Esophagus muscularis mucosa (tissue), 4 donors: ENCODE results near the gene MAN1A1.
A peak's percentile ranks its signal among the peaks of the same experiment; 100 is the strongest.

ENCODE experiments used
- EP300 ChIP-seq: sonication (generic); formaldehyde crosslinking; IDR thresholded peaks from one replicate; pipeline ENCODE4 v1.6.1; 2017; ENCODE audit warnings: antibody characterized with exemption
- POLR2A ChIP-seq: fragments of 450-650 bp; IDR thresholded peaks from one replicate; pipeline ENCODE4 v1.6.1; 2017; ENCODE audit warnings: antibody characterized with exemption, moderate library complexity, mild to moderate bottlenecking, low read depth
- POLR2AphosphoS5 ChIP-seq, 2 donors: sonication (generic); formaldehyde crosslinking; IDR thresholded peaks; one replicate each; pipeline ENCODE4 v1.6.1; 2017; ENCODE audit warnings: antibody characterized with exemption in 2 of 2
- TF ChIP-seq, protein P1 (sequence below), 3 experiments: fragments of 200-600 bp in 2 of 3; fragments of 450-650 bp in 1 of 3; sonication (generic) in 2 of 3; IDR thresholded peaks; one replicate each; pipeline ENCODE4 v1.5.1; 2017 to 2019; ENCODE audit warnings: antibody characterized with exemption in 3 of 3, mild to moderate bottlenecking in 2 of 3, moderate library complexity in 1 of 3

DNA sequence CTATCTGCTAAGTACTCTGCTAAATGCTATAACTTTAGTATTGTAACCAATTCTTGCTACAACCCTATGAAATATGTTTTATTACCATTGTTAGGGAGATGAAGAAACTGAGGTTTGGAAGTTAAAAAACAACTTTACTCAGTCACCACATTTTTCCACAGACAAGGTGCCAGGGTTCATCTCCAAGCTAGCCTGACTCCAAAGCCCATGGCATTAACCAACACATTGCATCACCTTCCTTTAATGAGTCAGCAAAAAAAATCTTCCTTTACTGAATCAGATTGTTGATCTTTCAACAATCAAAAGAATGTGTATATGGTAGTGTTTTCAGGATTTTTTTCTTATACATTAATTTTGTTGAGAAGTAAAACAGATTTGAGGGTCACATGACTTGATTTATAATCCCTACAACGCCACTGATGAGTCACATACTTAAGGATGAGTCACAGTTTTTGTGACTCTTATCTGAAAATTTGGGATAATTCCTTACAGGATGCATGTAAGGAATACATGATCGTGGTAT lies 41.5 kb downstream of the MAN1A1 start:
- no peak for TF ChIP-seq POLR2A
- TF ChIP-seq, protein P1, sequence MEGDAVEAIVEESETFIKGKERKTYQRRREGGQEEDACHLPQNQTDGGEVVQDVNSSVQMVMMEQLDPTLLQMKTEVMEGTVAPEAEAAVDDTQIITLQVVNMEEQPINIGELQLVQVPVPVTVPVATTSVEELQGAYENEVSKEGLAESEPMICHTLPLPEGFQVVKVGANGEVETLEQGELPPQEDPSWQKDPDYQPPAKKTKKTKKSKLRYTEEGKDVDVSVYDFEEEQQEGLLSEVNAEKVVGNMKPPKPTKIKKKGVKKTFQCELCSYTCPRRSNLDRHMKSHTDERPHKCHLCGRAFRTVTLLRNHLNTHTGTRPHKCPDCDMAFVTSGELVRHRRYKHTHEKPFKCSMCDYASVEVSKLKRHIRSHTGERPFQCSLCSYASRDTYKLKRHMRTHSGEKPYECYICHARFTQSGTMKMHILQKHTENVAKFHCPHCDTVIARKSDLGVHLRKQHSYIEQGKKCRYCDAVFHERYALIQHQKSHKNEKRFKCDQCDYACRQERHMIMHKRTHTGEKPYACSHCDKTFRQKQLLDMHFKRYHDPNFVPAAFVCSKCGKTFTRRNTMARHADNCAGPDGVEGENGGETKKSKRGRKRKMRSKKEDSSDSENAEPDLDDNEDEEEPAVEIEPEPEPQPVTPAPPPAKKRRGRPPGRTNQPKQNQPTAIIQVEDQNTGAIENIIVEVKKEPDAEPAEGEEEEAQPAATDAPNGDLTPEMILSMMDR (IDR thresholded peaks at IDR 0.05): no peak
- TF ChIP-seq EP300: no peak
- TF ChIP-seq POLR2AphosphoS5 (IDR thresholded peaks at IDR 0.05): peak in 1 of 2 donors; percentile 28
